HEK293T (cell line): ENCODE measurements around the gene SPATA20.

ENCODE experiments used
- CTCF ChIA-PET: fragments of 350-600 bp; formaldehyde crosslinking; extraction: SDS; loops from one replicate; lab custom pipeline; 2021; ENCODE audit warnings: antibody characterized with exemption, inconsistent platforms; lab: Yijun Ruan, JAX
- POLR2A ChIA-PET: fragments of 350-600 bp; formaldehyde crosslinking; extraction: SDS; loops from one replicate; lab custom pipeline; 2020; ENCODE audit warnings: antibody characterized with exemption, inconsistent platforms; lab: Yijun Ruan, JAX
- DNase-seq: peaks from one replicate; pipeline ENCODE4 v3.0.0; 2012; ENCODE audit warnings: mixed read lengths; ENCODE audit errors: extremely low spot score
- ARNT ChIP-seq: fragments of 450-650 bp; IDR thresholded peaks from 2 replicates; pipeline ENCODE4 v1.6.1; 2017; ENCODE audit warnings: mild to moderate bottlenecking
- BHLHE40 ChIP-seq: fragments of 450-650 bp; IDR thresholded peaks from 2 replicates; pipeline ENCODE4 v1.6.1; 2016; ENCODE audit warnings: mild to moderate bottlenecking, moderate library complexity, borderline replicate concordance
- CTBP1 ChIP-seq: fragments of 450-650 bp; IDR thresholded peaks from 2 replicates; pipeline ENCODE4 v1.6.1; 2016; ENCODE audit warnings: borderline replicate concordance
- ELF4 ChIP-seq: fragments of 450-650 bp; IDR thresholded peaks from 2 replicates; pipeline ENCODE4 v1.6.1; 2017; ENCODE audit warnings: antibody characterized with exemption
- FOXA1 ChIP-seq: fragments of 450-650 bp; IDR thresholded peaks from 2 replicates; pipeline ENCODE4 v1.6.1; 2016; ENCODE audit warnings: mild to moderate bottlenecking
- FOXK2 ChIP-seq: fragments of 450-650 bp; IDR thresholded peaks from 2 replicates; pipeline ENCODE4 v1.6.1; 2016; ENCODE audit warnings: mild to moderate bottlenecking
- FOXM1 ChIP-seq: fragments of 450-650 bp; IDR thresholded peaks from 2 replicates; pipeline ENCODE4 v1.6.1; 2017; ENCODE audit warnings: mild to moderate bottlenecking, borderline replicate concordance
- HDGF ChIP-seq: fragments of 450-650 bp; IDR thresholded peaks from 2 replicates; pipeline ENCODE4 v1.6.1; 2017; ENCODE audit warnings: antibody characterized with exemption, borderline replicate concordance
- L3MBTL2 ChIP-seq: fragments of 450-650 bp; conservative IDR thresholded peaks from 2 replicates; pipeline ENCODE4 v1.6.1; 2016; ENCODE audit warnings: mild to moderate bottlenecking
- LEF1 ChIP-seq: fragments of 450-650 bp; IDR thresholded peaks from 2 replicates; pipeline ENCODE4 v1.6.1; 2017; ENCODE audit warnings: mild to moderate bottlenecking, borderline replicate concordance
- NFRKB ChIP-seq: fragments of 450-650 bp; IDR thresholded peaks from 2 replicates; pipeline ENCODE4 v1.6.1; 2016; ENCODE audit warnings: mild to moderate bottlenecking, moderate library complexity
- PKNOX1 ChIP-seq: fragments of 450-650 bp; IDR thresholded peaks from 2 replicates; pipeline ENCODE4 v1.6.1; 2016
- SP1 ChIP-seq: fragments of 450-650 bp; IDR thresholded peaks from 2 replicates; pipeline ENCODE4 v1.6.1; 2017
- SUZ12 ChIP-seq: fragments of 450-650 bp; IDR thresholded peaks from 2 replicates; pipeline ENCODE4 v1.6.1; 2016; ENCODE audit warnings: mild to moderate bottlenecking
- TARDBP ChIP-seq: fragments of 450-650 bp; IDR thresholded peaks from 2 replicates; pipeline ENCODE4 v1.6.1; 2016
- ZNF384 ChIP-seq: fragments of 450-650 bp; IDR thresholded peaks from 2 replicates; pipeline ENCODE4 v1.6.1; 2016

SPATA20 gene

DNA sequence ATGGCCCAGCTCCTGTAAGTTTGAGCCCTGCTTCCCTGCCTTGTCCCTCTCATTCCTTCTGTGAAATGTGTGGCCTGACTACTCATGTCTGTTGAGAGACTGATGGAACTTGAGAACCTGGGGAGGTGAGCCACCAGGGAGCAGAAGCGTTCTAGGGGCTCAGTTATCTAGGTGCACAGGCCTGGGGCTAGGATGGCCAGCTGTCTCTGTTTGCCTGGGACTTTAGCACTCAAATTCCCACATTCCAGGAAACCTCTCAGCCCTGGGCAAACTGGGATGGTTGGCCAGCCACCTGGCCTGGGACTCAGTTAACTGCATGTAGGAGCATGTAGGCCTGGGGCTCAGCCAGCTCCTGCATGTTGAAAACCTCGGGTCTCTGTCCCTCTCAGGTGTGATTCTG, 23.8 kb upstream of the SPATA20 start:
- no peak for DNase-seq
- POLR2A ChIA-PET = no interaction called here
- CTCF ChIA-PET = no interaction called here
- TF ChIP-seq PKNOX1 = no peak
- no peak for TF ChIP-seq SP1
- TF ChIP-seq BHLHE40 = no peak
- TF ChIP-seq FOXA1 = no peak
- TF ChIP-seq NFRKB = no peak
- no peak for TF ChIP-seq LEF1
- no peak for TF ChIP-seq ZNF384
- TF ChIP-seq CTBP1 = no peak
- no peak for TF ChIP-seq SUZ12
- no peak for TF ChIP-seq FOXM1
- no peak for TF ChIP-seq ELF4
- no peak for TF ChIP-seq ARNT
- no peak for TF ChIP-seq L3MBTL2
- no peak for TF ChIP-seq FOXK2

- TF ChIP-seq L3MBTL2 (no peak), FOXA1 (no peak), SP1 (no peak), PKNOX1 (no peak), BHLHE40 (no peak)
- ChIA-PET POLR2A (no interaction called here), CTCF (interaction anchor here (0.6 to 1.0 kb wide), 3 partner anchors 38 to 435 kb away, joined by 3 to 4 read pairs (median 4); no protein-coding TSS in a partner anchor)
- DNase-seq = no peak
Measured at GRCh38 chr17:50524838-50525237, 22.1 kb upstream of the SPATA20 start.

DNA sequence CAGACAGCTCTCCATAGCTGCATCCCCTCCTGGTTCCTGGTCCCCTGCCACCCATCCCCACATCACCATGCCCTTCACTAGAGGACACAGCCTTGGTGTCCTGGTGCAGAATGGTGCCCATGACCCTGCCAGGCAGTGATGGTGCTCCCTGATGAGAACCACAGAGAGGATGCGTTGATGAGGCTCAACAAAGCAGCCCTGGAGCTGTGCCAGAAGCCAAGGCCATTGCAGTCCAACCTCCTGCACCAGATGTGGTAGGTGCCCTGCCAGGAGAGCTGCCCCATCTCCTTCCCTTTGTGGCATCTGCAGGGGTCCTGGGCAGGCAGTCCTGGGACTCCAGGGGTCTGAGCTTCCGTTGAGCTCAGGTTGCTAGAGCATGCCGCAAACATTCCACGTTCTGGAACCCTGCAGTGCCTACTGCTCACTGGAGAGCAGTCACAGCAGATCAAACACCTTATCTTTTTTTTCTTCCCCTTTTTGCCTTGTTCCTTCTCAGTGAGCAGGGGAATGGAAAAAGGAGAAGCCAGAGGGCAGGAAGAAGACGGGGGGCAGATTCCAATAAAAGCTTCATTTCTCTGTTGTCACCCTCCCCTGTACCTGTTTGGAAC, 19.7 kb upstream of the SPATA20 start:
- ChIA-PET CTCF (no interaction called here), POLR2A (no interaction called here)
- TF ChIP-seq LEF1 (no peak), FOXA1 (no peak), FOXK2 (no peak), SUZ12 (no peak), PKNOX1 (no peak), CTBP1 (no peak), NFRKB (no peak), SP1 (no peak), ZNF384 (no peak), ARNT (no peak), HDGF (no peak), FOXM1 (no peak), TARDBP (no peak), ELF4 (no peak), L3MBTL2 (no peak), BHLHE40 (no peak)
- no peak for DNase-seq

- DNase-seq = no peak
- POLR2A ChIA-PET = interaction anchor here (1.7 kb wide), 1 partner anchor 15 kb away, joined by 4 read pairs; no protein-coding TSS in a partner anchor
- peak; percentile 54 for TF ChIP-seq PKNOX1
- no peak for TF ChIP-seq L3MBTL2
- CTCF ChIA-PET = no interaction called here
Measured at GRCh38 chr17:50527949-50528474, 19.0 kb upstream of the SPATA20 start.

- no peak for TF ChIP-seq LEF1
- no peak for TF ChIP-seq SP1
- TF ChIP-seq HDGF = no peak
- no peak for TF ChIP-seq PKNOX1
- TF ChIP-seq SUZ12 = no peak
- TF ChIP-seq CTBP1 = no peak
- no peak for TF ChIP-seq BHLHE40
- no peak for TF ChIP-seq FOXA1
- no peak for TF ChIP-seq ZNF384
- TF ChIP-seq FOXM1 = no peak
- no peak for TF ChIP-seq FOXK2
- TF ChIP-seq ARNT = no peak
- DNase-seq = no peak
- ChIA-PET POLR2A (no interaction called here), CTCF (interaction anchor here (0.7 kb wide), 1 partner anchor 310 kb away, joined by 3 read pairs; no protein-coding TSS in a partner anchor)
Measured at GRCh38 chr17:50529849-50530248, 17.1 kb upstream of the SPATA20 start.
